AG04449 (cell line): ENCODE results near the gene ANKRD34A.

Experiments used
- CTCF ChIA-PET: fragments of 350-600 bp; formaldehyde crosslinking; extraction: SDS; loops from one replicate; lab custom pipeline; 2021; ENCODE audit warnings: antibody characterized with exemption; lab: Yijun Ruan, JAX
- POLR2A ChIA-PET: fragments of 400-600, 350-600 bp; formaldehyde crosslinking; extraction: SDS; loops from one replicate; lab custom pipeline; 2020; ENCODE audit warnings: antibody characterized with exemption, inconsistent platforms; lab: Yijun Ruan, JAX
- DNase-seq: peaks from one replicate; pipeline ENCODE4 v3.0.0-alpha.2; 2010; ENCODE audit warnings: low read depth, low spot score
- H3K4me3 ChIP-seq: 2 replicates; pipeline ENCODE4 v1.5.1; 2011; ENCODE audit warnings: low read depth, mild to moderate bottlenecking, control low read depth, low read length
- TF ChIP-seq, protein P1 (sequence below): IDR thresholded peaks from one replicate; pipeline ENCODE4 v1.5.1; 2011; ENCODE audit warnings: mild to moderate bottlenecking, moderate library complexity, low read length, control low read depth, inconsistent platforms; ENCODE audit not compliant: insufficient read depth; ENCODE audit errors: missing control alignments

The ANKRD34A gene

DNA sequence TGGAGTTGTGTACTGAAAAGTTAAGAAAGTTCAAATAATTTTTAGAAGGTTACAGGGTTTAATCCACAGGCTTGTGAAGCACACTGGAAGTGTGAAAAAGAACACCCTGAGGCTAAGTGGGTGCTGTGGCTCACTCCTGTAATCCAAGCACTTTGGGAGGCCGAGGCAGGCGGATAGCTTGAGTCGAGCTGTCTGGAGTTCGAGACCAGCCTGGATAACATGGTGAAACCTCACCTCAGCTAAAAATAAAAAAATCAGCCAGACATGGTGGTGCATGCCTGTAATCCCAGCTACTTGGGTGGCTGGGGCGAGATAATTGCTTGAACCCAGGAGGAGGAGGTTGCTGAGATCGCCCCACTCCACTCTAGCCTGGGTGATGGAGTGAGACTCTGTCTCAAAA, 22.2 kb upstream of the ANKRD34A start:
- no peak overlapping the region for H3K4me3 ChIP-seq
- CTCF ChIA-PET, result interaction anchor here (1.1 to 24.4 kb wide), 3 partner anchors 8 to 95 kb away, joined by 3 to 787 read pairs (median 155); partner anchors contain the start of gene HJV
- POLR2A ChIA-PET, result interaction anchor here (1.4 kb wide), 1 partner anchor 9 kb away, joined by 3 read pairs; no protein-coding TSS in a partner anchor

DNA sequence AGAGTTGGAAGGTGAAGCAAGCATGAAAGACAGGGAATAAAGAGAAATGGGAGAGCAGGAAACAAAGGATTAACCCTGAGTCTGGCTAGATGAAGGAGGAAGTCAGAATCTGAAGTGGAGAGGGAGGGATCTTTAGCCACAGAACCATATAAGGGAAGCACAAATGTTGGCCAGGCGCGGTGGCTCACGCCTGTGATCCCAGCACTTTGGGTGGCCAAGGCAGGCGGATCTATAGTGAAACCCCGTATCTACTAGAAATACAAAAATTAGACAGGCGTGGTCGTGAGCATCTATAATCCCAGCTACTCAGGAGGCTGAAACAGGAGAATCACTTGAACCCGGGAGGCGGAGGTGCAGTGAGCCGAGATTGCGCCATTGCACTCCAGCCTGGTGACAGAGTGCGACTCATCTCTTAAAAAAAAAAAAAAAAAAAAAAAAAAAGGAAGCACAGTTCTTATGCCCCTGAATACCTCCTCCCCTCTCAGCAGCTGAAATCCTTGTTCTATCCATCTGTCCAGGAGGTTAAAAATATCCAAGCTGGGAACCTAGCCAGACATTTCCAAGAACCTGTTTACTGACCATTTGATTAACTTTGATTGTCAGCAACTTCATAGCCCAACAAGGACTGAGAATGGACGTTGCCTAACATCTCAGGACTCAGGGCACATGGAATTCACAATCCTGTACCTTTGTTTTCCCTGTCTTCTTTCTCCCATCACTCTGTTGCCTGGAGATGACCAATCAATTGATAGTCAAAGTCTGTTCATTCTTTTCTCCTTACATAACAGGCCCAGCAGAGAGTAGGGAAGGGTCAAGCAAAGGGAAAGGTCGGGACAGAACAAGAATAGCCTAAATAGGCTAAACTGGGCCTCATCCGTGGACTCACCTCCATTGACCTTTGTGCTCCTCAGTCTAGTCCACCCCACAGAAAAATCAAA, 21.4 kb upstream of the ANKRD34A start:
- no peak overlapping the region for H3K4me3 ChIP-seq
- TF ChIP-seq, protein P1, sequence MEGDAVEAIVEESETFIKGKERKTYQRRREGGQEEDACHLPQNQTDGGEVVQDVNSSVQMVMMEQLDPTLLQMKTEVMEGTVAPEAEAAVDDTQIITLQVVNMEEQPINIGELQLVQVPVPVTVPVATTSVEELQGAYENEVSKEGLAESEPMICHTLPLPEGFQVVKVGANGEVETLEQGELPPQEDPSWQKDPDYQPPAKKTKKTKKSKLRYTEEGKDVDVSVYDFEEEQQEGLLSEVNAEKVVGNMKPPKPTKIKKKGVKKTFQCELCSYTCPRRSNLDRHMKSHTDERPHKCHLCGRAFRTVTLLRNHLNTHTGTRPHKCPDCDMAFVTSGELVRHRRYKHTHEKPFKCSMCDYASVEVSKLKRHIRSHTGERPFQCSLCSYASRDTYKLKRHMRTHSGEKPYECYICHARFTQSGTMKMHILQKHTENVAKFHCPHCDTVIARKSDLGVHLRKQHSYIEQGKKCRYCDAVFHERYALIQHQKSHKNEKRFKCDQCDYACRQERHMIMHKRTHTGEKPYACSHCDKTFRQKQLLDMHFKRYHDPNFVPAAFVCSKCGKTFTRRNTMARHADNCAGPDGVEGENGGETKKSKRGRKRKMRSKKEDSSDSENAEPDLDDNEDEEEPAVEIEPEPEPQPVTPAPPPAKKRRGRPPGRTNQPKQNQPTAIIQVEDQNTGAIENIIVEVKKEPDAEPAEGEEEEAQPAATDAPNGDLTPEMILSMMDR, result no peak
- ChIA-PET CTCF (interaction anchor here (0.7 to 24.4 kb wide), 3 partner anchors 8 to 26 kb away, joined by 3 to 787 read pairs (median 155); partner anchors contain the start of gene HJV), POLR2A (interaction anchor here (1.4 kb wide), 1 partner anchor 10 kb away, joined by 3 read pairs; no protein-coding TSS in a partner anchor)
- no peak for DNase-seq

More for the DNA sequence above, 22.2 kb upstream of the ANKRD34A start:
- TF ChIP-seq, protein P1, result no peak
- DNase-seq, result no peak

DNA sequence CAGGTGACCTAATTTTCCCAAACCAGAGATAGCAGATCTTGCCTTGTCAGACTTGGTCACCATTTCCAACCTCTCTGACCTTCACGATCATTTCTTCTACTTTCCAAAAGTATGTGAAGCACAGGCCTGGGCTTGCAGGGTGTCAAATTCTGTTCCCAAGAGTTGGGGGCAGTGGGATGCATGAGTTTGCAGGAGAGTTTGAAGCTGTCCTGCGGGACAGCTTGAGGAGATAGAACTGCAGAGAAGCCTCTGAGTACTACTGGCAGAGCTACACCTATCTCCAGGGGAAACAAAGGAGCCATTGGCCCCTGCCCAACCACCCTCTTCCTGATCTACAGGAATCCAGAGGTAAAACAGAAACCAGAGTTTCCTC, 20.7 kb upstream of the ANKRD34A start:
- TF ChIP-seq, protein P1, result no peak
- ChIA-PET POLR2A (interaction anchor here (1.4 kb wide), 1 partner anchor 11 kb away, joined by 3 read pairs; no protein-coding TSS in a partner anchor), CTCF (interaction anchor here (0.7 to 24.4 kb wide), 2 partner anchors 9 to 27 kb away, joined by 3 to 787 read pairs; partner anchors contain the start of gene HJV)
- DNase-seq, result no peak
- no peak overlapping the region for H3K4me3 ChIP-seq

DNA sequence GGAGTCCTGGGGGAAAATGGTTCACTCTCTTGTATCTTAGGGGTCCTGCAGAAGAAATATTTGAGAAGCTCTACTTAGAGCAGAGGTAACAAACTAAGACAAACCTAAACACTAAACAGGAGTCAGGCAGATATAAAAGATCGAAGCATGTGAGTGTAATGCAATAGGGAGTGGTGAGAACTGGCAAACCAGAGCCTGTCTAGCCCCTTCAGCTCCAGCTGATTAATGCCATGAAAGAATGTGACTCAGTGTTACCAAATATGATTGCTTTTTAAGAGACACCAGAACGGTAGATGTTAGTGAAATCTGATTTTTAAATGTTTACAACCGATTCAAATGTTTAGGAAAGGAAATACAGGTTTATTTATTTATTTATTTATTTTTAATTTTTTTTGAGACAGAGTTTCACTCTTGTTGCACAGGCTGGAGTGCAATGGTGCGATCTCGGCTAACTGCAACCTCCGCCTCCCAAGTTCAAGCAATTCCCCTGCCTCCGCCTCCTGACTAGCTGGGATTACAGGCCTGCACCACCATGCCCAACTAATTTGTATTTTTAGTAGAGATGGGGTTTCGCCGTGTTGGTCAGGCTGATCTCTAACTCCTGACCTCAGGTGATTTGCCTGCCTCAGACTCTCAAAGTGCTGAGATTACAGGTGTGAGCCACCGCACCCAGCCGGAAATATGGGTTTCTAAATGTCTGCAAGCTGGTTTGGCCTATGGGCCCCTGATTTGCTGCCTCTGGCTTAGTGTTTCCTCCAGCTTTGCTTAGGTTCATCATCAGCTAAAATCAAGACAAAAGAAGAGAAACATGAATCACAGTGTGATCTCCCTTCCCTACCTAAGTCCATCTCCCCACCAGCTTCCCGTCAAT, 19.8 kb upstream of the ANKRD34A start:
- H3K4me3 ChIP-seq, result no peak overlapping the region
- TF ChIP-seq, protein P1, result no peak
- ChIA-PET CTCF (interaction anchor here (0.6 to 24.4 kb wide), 3 partner anchors 12 to 48 kb away, joined by 3 to 787 read pairs (median 4); partner anchors contain the start of genes HJV and TXNIP), POLR2A (interaction anchor here (0.9 kb wide), 1 partner anchor 12 kb away, joined by 3 read pairs; the partner anchor contains the start of gene TXNIP)
- DNase-seq, result no peak

DNA sequence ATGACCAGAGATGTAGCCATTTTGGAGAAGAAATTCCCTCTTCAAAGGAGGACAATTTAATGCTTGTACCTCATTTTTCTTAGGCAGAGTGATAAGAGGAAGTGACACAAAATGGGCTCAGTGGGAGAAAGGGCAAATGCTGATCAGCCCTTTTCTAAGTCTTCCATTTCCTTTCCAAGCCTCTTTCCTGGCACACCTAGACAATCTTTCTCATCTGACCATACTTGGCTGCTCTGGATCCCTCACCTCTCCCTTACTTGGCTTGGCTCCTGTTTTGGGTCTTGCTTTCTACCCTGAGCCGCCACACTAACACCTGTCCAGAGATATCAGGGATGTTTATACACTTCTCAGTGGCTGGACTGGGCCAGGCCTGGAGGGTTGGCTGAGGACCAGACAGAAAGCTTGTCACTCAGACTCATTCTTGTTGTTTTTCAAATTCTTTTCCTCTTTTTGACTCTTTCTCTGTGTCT, 18.9 kb upstream of the ANKRD34A start:
- ChIA-PET POLR2A (no interaction called here), CTCF (interaction anchor here (0.7 to 24.4 kb wide), 3 partner anchors 28 to 92 kb away, joined by 3 to 787 read pairs (median 5); partner anchors contain the start of gene HJV)
- no peak for DNase-seq
- TF ChIP-seq, protein P1, result no peak
- H3K4me3 ChIP-seq, result no peak overlapping the region
